A549 (cell line): ENCODE measurements around the gene C1orf185.

Experiments used
- BHLHE40 ChIP-seq: IDR thresholded peaks from 2 replicates; pipeline ENCODE4 v1.6.1; 2012; ENCODE audit warnings: low read depth, low read length, inconsistent platforms
- CTCF ChIP-seq: fragments of >200 bp; sonication (Bioruptor Twin); formaldehyde crosslinking; IDR thresholded peaks from 3 replicates; pipeline ENCODE4 v1.5.1; 2016
- EHMT2 ChIP-seq: fragments of 200-600 bp; sonication (generic); IDR thresholded peaks from 2 replicates; pipeline ENCODE4 v1.6.1; 2016; ENCODE audit warnings: antibody characterized with exemption, low read depth, mild to moderate bottlenecking, moderate library complexity
- EP300 ChIP-seq, 2 experiments: fragments of >200 bp; sonication (Bioruptor Twin); formaldehyde crosslinking; IDR thresholded peaks; 2 replicates in 1 of 2; 3 replicates in 1 of 2; pipeline ENCODE4 v1.6.1; 2016 to 2017
- GATA3 ChIP-seq: IDR thresholded peaks from 2 replicates; pipeline ENCODE4 v1.6.1; 2012; ENCODE audit warnings: borderline replicate concordance
- KDM5A ChIP-seq: fragments of 200-600 bp; sonication (generic); IDR thresholded peaks from 2 replicates; pipeline ENCODE4 v1.6.1; 2016; ENCODE audit warnings: antibody characterized with exemption, mild to moderate bottlenecking
- MAFK ChIP-seq: fragments of 450-650 bp; IDR thresholded peaks from 2 replicates; pipeline ENCODE4 v1.6.1; 2014; ENCODE audit not compliant: partially characterized antibody
- NFE2L2 ChIP-seq: fragments of 150-350 bp; conservative IDR thresholded peaks from 2 replicates; pipeline ENCODE4 v1.6.1; 2014; ENCODE audit warnings: low read length
- NR3C1 ChIP-seq: fragments of >200 bp; sonication (Bioruptor Twin); formaldehyde crosslinking; IDR thresholded peaks from 3 replicates; pipeline ENCODE4 v1.6.1; 2017
- PBX3 ChIP-seq: IDR thresholded peaks from 2 replicates; pipeline ENCODE4 v1.6.1; 2012
- POLR2A ChIP-seq: IDR thresholded peaks from 2 replicates; pipeline ENCODE4 v1.6.1; 2012; ENCODE audit warnings: mild to moderate bottlenecking, low read length
- RNF2 ChIP-seq: fragments of 200-600 bp; sonication (generic); IDR thresholded peaks from 2 replicates; pipeline ENCODE4 v1.6.1; 2016; ENCODE audit warnings: low read depth, mild to moderate bottlenecking, antibody characterized with exemption, moderate library complexity, borderline replicate concordance
- TFCP2L1 ChIP-seq: fragments of 250-450 bp; sonication (Bioruptor Pico); IDR thresholded peaks from 2 replicates; pipeline ENCODE4 v1.5.0; 2021; ENCODE audit warnings: mild to moderate bottlenecking
- ZFP36 ChIP-seq: fragments of 450-650 bp; IDR thresholded peaks from 2 replicates; pipeline ENCODE4 v1.6.1; 2014; ENCODE audit warnings: borderline replicate concordance; ENCODE audit not compliant: partially characterized antibody

- TF ChIP-seq EP300 (IDR thresholded peaks at IDR 0.05) = no peak
- TF ChIP-seq CTCF = no peak
- no peak for TF ChIP-seq ZFP36
- TF ChIP-seq RNF2 = no peak
- TF ChIP-seq PBX3 = no peak
- no peak for TF ChIP-seq POLR2A
- no peak for TF ChIP-seq BHLHE40
- no peak for TF ChIP-seq GATA3
- TF ChIP-seq KDM5A = no peak
- TF ChIP-seq TFCP2L1 (CRISPR knock-in tag) = no peak
- no peak for TF ChIP-seq NFE2L2
- TF ChIP-seq MAFK = no peak
- TF ChIP-seq EHMT2 = no peak
- no peak for TF ChIP-seq NR3C1
Measured at GRCh38 chr1:51156752-51157151, 54.7 kb downstream of the C1orf185 start.
